Measurements from ENCODE around the gene TM7SF2.

- TF ChIP-seq EZH2phosphoT487 (IDR thresholded peaks at IDR 0.05; ENCODE audit: borderline replicate concordance) (no peak), CTCF (conservative IDR thresholded peaks at IDR 0.05; ENCODE audit: low read length) (no peak)
Measured at GRCh38 chr11:65121865-65122696, 10.4 kb downstream of the TM7SF2 start, which contains the start of the genes FAU and MRPL49.
